Neutrophil (primary cell): ENCODE results near the gene KCNF1.

Experiments
- H3K27ac ChIP-seq: fragments of 200-600 bp; sonication (generic); 2 replicates; pipeline ENCODE4 v1.5.1; 2016; ENCODE audit warnings: mild to moderate bottlenecking, moderate library complexity
- H3K27me3 ChIP-seq: fragments of 200-600 bp; sonication (generic); 2 replicates; pipeline ENCODE4 v1.6.0; 2016; ENCODE audit warnings: mild to moderate bottlenecking
- H3K36me3 ChIP-seq: fragments of 200-600 bp; sonication (generic); 2 replicates; pipeline ENCODE4 v1.5.1; 2017
- H3K4me1 ChIP-seq, 2 experiments: fragments of 200-600 bp in 1 of 2; sonication (generic) in 1 of 2; 1 replicate in 1 of 2; 2 replicates in 1 of 2; pipeline versions ENCODE4 v1.5.1 to v1.6.1; 2013 to 2016; ENCODE audit warnings: low read depth in 1 of 2, low read length in 1 of 2, mild to moderate bottlenecking in 1 of 2, moderate library complexity in 1 of 2; ENCODE audit not compliant: control insufficient read depth in 1 of 2, insufficient read depth in 1 of 2
- H3K4me3 ChIP-seq, 2 experiments: fragments of 200-600 bp in 1 of 2; sonication (generic) in 1 of 2; 1 replicate in 1 of 2; 2 replicates in 1 of 2; pipeline ENCODE4 v1.5.1; 2013 to 2016; ENCODE audit warnings: low read depth in 1 of 2, low read length in 1 of 2, mild to moderate bottlenecking in 1 of 2, moderate library complexity in 1 of 2
- H3K9me3 ChIP-seq: fragments of 200-600 bp; sonication (generic); 2 replicates; pipeline ENCODE4 v1.5.1; 2016
- TF ChIP-seq, protein P1 (sequence below): fragments of 200-600 bp; sonication (generic); IDR thresholded peaks from 2 replicates; pipeline ENCODE4 v1.5.1; 2016; ENCODE audit warnings: antibody characterized with exemption

KCNF1 gene

DNA sequence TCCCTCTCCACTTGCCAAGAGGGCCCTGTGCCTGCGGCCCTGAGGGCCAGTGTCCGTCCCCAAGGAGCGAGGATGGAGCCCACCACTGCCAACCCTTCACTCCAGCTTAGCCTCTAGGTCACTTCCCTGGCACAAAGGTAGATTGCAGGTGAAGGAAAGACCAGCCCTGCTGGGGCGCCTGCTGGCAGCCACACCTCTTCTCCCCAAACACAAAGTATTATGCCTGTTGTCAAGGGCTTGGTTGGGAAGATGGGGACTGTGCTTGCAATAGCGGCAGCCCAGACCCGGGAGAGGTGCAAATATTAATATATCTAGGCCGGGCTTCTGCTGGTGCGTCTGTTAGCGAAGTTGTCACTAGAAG is 7.7 kb downstream of the KCNF1 start:
- Histone ChIP-seq H3K27me3 (peaks cover 29% of the 10 kb centered on the region), H3K4me3 (no peak overlapping the region), H3K27ac (no peak overlapping the region), H3K4me1 (no peaks in the 10 kb centered on the region), H3K36me3 (no peaks in the 10 kb centered on the region), H3K9me3 (no peaks in the 10 kb centered on the region)
- TF ChIP-seq, protein P1, sequence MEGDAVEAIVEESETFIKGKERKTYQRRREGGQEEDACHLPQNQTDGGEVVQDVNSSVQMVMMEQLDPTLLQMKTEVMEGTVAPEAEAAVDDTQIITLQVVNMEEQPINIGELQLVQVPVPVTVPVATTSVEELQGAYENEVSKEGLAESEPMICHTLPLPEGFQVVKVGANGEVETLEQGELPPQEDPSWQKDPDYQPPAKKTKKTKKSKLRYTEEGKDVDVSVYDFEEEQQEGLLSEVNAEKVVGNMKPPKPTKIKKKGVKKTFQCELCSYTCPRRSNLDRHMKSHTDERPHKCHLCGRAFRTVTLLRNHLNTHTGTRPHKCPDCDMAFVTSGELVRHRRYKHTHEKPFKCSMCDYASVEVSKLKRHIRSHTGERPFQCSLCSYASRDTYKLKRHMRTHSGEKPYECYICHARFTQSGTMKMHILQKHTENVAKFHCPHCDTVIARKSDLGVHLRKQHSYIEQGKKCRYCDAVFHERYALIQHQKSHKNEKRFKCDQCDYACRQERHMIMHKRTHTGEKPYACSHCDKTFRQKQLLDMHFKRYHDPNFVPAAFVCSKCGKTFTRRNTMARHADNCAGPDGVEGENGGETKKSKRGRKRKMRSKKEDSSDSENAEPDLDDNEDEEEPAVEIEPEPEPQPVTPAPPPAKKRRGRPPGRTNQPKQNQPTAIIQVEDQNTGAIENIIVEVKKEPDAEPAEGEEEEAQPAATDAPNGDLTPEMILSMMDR = no peak

- no peak overlapping the region for H3K4me3 ChIP-seq
- peaks cover 29% of the 10 kb centered on the region for H3K27me3 ChIP-seq
- H3K27ac ChIP-seq = no peak overlapping the region
- no peaks in the 10 kb centered on the region for H3K36me3 ChIP-seq
- TF ChIP-seq, protein P1 = no peak
- H3K4me1 ChIP-seq = no peaks in the 10 kb centered on the region
- no peaks in the 10 kb centered on the region for H3K9me3 ChIP-seq
These were observed 8.3 kb downstream of the KCNF1 start for GRCh38 chr2:10919771-10920621.

GRCh38 chr2:10920764-10921388 is 9.1 kb downstream of the KCNF1 start:
- Histone ChIP-seq H3K36me3 (no peaks in the 10 kb centered on the region), H3K4me1 (no peaks in the 10 kb centered on the region), H3K27me3 (peaks cover 25% of the 10 kb centered on the region), H3K27ac (no peak overlapping the region), H3K4me3 (no peak overlapping the region), H3K9me3 (no peaks in the 10 kb centered on the region)
- TF ChIP-seq, protein P1 = no peak

DNA sequence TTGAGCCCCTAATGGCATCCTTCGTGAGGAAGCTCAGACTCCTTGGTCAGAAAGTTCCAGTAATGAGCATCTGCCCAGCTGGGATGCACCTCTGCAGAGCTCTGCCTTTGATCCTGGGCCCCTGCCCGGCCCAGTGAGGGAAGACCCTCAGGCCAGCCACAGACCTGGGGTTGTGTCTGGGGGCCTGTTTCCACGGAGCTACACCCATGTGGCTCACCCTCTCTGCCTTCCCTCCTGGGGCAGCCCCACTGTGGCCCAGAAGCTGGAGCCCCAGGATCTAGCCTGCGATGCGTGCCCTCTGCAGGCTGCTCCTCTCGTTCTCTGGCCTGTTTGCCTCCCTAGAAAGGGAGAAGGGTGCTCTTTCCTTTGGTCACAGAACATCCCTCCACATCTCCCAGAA is 9.8 kb downstream of the KCNF1 start:
- TF ChIP-seq, protein P1 = no peak
- Histone ChIP-seq H3K27ac (no peak overlapping the region), H3K27me3 (peaks cover 28% of the 10 kb centered on the region), H3K9me3 (no peaks in the 10 kb centered on the region), H3K36me3 (no peaks in the 10 kb centered on the region), H3K4me3 (no peak overlapping the region), H3K4me1 (no peaks in the 10 kb centered on the region)

- H3K4me1 ChIP-seq = no peaks in the 10 kb centered on the region
- H3K27ac ChIP-seq = no peak overlapping the region
- no peaks in the 10 kb centered on the region for H3K36me3 ChIP-seq
- H3K27me3 ChIP-seq = peaks cover 33% of the 10 kb centered on the region
- no peaks in the 10 kb centered on the region for H3K9me3 ChIP-seq
- no peak overlapping the region for H3K4me3 ChIP-seq
- TF ChIP-seq, protein P1 = no peak
These were observed 10.7 kb downstream of the KCNF1 start for GRCh38 chr2:10922307-10923007.
